ENCODE results near the gene ARHGAP24. TPM values are rescaled to one million over a fixed set of nuclear protein-coding genes. Genes with fewer than 3 reads are reported as not detected.

ARHGAP24 gene
- total and polyA plus RNA-seq, 2 donors (not counting 1 experiment from before 2014, with no cell fraction given) = 48.4 to 141 TPM

GRCh38 chr4:85591406-85592098 lies 116.6 kb downstream of the ARHGAP24 start:
- Histone ChIP-seq H3K9me3 (ENCODE audit: control extremely low read depth in 1 of 3, control insufficient read depth in 2 of 3, insufficient read depth in 1 of 3, low read length in 2 of 3) (no peaks in the 10 kb centered on the region), H3K27ac (ENCODE audit: low read length in 2 of 2) (no peak overlapping the region), H3K4me2 (replicated peaks; ENCODE audit: low read depth, low read length, poor library complexity, severe bottlenecking) (no peak overlapping the region), H3K27me3 (replicated peaks in 1 of 4; ENCODE audit: control extremely low read depth in 1 of 4, control insufficient read depth in 3 of 4, insufficient read depth in 4 of 4, low read length in 3 of 4) (no peaks in the 10 kb centered on the region), H3K36me3 (replicated peaks in 1 of 2; ENCODE audit: control extremely low read depth in 1 of 2, control insufficient read depth in 1 of 2, extremely low read depth in 1 of 2, insufficient read depth in 2 of 2, low read length in 1 of 2) (peaks cover 3 to 6% of the 10 kb centered on the region in 2 experiments), H4K20me1 (ENCODE audit: control insufficient read depth, insufficient read depth, low read length, poor library complexity, severe bottlenecking) (no peaks in the 10 kb centered on the region), H3K9ac (ENCODE audit: low read length) (no peak overlapping the region), H3K4me3 (ENCODE audit: control extremely low read depth in 1 of 5, extremely low read depth in 1 of 5, insufficient read depth in 1 of 5, low read depth in 2 of 5, low read length in 4 of 5) (no peak overlapping the region), H3K4me1 (ENCODE audit: control insufficient read depth in 2 of 2, insufficient read depth in 2 of 2, low read length in 2 of 2) (peaks cover 16 to 23% of the 10 kb centered on the region in 2 donors), H2AFZ (ENCODE audit: insufficient read depth, low read depth, low read length, poor library complexity, severe bottlenecking) (no peak overlapping the region), H3K79me2 (ENCODE audit: control insufficient read depth, insufficient read depth, low read length) (peaks cover 54% of the 10 kb centered on the region)
- ChIA-PET POLR2A (no interaction called here), CTCF (no interaction called here)
- peaks cover 27% of the 10 kb centered on the region for H3K4me1 Mint-ChIP-seq
- H3K4me3 Mint-ChIP-seq = no peak overlapping the region
- H3K27ac Mint-ChIP-seq = no peak overlapping the region
- DNase-seq (no peak), ATAC-seq (ENCODE audit: low read depth) (no peak)
- intact Hi-C loops (cut with micrococcal nuclease) = no loop called here
- no peak for TF ChIP-seq EZH2 (IDR thresholded peaks at IDR 0.05; ENCODE audit: borderline replicate concordance, insufficient read depth, low read depth, low read length, poor library complexity, severe bottlenecking)
- no peak for TF ChIP-seq CTCF (IDR thresholded peaks at IDR 0.05)
- no peaks in the 10 kb centered on the region for H3K9me3 Mint-ChIP-seq (ENCODE audit: insufficient read depth)
- H3K27me3 Mint-ChIP-seq = no peaks in the 10 kb centered on the region
- 100% methylated on average over 2 of the region's 3 CpGs for WGBS (ENCODE audit: insufficient coverage)

GRCh38 chr4:85595098-85595775 lies 120.3 kb downstream of the ARHGAP24 start:
- peaks cover 30% of the 10 kb centered on the region for H3K4me1 Mint-ChIP-seq
- intact Hi-C loops (cut with micrococcal nuclease) = loop anchor here (5.0 kb wide), 1 partner anchor 42 kb away; no protein-coding TSS in a partner anchor
- no peak overlapping the region for H3K4me3 ChIP-seq (ENCODE audit: control extremely low read depth in 1 of 5, extremely low read depth in 1 of 5, insufficient read depth in 1 of 5, low read depth in 2 of 5, low read length in 4 of 5)
- no peaks in the 10 kb centered on the region for H3K27me3 ChIP-seq (replicated peaks in 1 of 4; ENCODE audit: control extremely low read depth in 1 of 4, control insufficient read depth in 3 of 4, insufficient read depth in 4 of 4, low read length in 3 of 4)
- H3K4me3 Mint-ChIP-seq = no peak overlapping the region
- ChIA-PET POLR2A (interaction anchor here (0.6 kb wide), 2 partner anchors 15 to 39 kb away, joined by 3 read pairs; no protein-coding TSS in a partner anchor), CTCF (no interaction called here)
- peaks cover 2 to 6% of the 10 kb centered on the region in 2 experiments for H3K36me3 ChIP-seq (replicated peaks in 1 of 2; ENCODE audit: control extremely low read depth in 1 of 2, control insufficient read depth in 1 of 2, extremely low read depth in 1 of 2, insufficient read depth in 2 of 2, low read length in 1 of 2)
- WGBS (ENCODE audit: insufficient coverage) = no CpG with 5 or more reads among the region's 6 CpGs
- TF ChIP-seq EZH2 (IDR thresholded peaks at IDR 0.05; ENCODE audit: borderline replicate concordance, insufficient read depth, low read depth, low read length, poor library complexity, severe bottlenecking) (no peak), CTCF (IDR thresholded peaks at IDR 0.05) (no peak)
- peaks cover 78% of the 10 kb centered on the region for H3K79me2 ChIP-seq (ENCODE audit: control insufficient read depth, insufficient read depth, low read length)
- DNase-seq = no peak
- H3K4me1 ChIP-seq (ENCODE audit: control insufficient read depth in 2 of 2, insufficient read depth in 2 of 2, low read length in 2 of 2) = peaks cover 12 to 28% of the 10 kb centered on the region in 2 donors
- no peak overlapping the region for H3K27ac ChIP-seq (ENCODE audit: low read length in 2 of 2)
- no peak overlapping the region for H3K9ac ChIP-seq (ENCODE audit: low read length)
- H2AFZ ChIP-seq (ENCODE audit: insufficient read depth, low read depth, low read length, poor library complexity, severe bottlenecking) = no peak overlapping the region
- H3K27me3 Mint-ChIP-seq = no peaks in the 10 kb centered on the region
- H3K27ac Mint-ChIP-seq = no peak overlapping the region
- ATAC-seq (ENCODE audit: low read depth) = no peak
- H3K9me3 Mint-ChIP-seq (ENCODE audit: insufficient read depth) = no peaks in the 10 kb centered on the region
- H4K20me1 ChIP-seq (ENCODE audit: control insufficient read depth, insufficient read depth, low read length, poor library complexity, severe bottlenecking) = no peaks in the 10 kb centered on the region
- H3K9me3 ChIP-seq (ENCODE audit: control extremely low read depth in 1 of 3, control insufficient read depth in 2 of 3, insufficient read depth in 1 of 3, low read length in 2 of 3) = no peaks in the 10 kb centered on the region
- no peak overlapping the region for H3K4me2 ChIP-seq (replicated peaks; ENCODE audit: low read depth, low read length, poor library complexity, severe bottlenecking)
